Smooth muscle cell (in vitro differentiated cells): ENCODE measurements around the gene NLN. TPM values are rescaled to one million over a fixed set of nuclear protein-coding genes. Genes with fewer than 3 reads are reported as not detected.
A peak's percentile ranks its signal among the peaks of the same experiment; 100 is the strongest.

ENCODE experiments used
- DNase-seq: peaks from one replicate; lab custom pipeline; 2025; ENCODE audit not compliant: unreplicated experiment; lab: John Stamatoyannopoulos, UW
- H2AFZ ChIP-seq: fragments of 200-600 bp; sonication (generic); 2 replicates; pipeline ENCODE4 v1.6.0; 2016; ENCODE audit warnings: antibody characterized with exemption, low read depth, mild to moderate bottlenecking
- H3F3A ChIP-seq: fragments of 200-600 bp; sonication (generic); 2 replicates; pipeline ENCODE4 v1.6.0; 2017; ENCODE audit warnings: antibody characterized with exemption, low read depth
- H3K27ac ChIP-seq: fragments of 200-600 bp; sonication (generic); 2 replicates; pipeline ENCODE4 v1.5.1; 2016; ENCODE audit warnings: low read depth, mild to moderate bottlenecking
- H3K27me3 ChIP-seq: fragments of 200-600 bp; sonication (generic); 2 replicates; pipeline ENCODE4 v1.6.1; 2016; ENCODE audit warnings: low read depth, mild to moderate bottlenecking
- H3K36me3 ChIP-seq: fragments of 200-600 bp; sonication (generic); 2 replicates; pipeline ENCODE4 v1.5.1; 2016; ENCODE audit warnings: low read depth
- H3K4me1 ChIP-seq: fragments of 200-600 bp; sonication (generic); 2 replicates; pipeline ENCODE4 v1.5.1; 2016; ENCODE audit warnings: low read depth
- H3K4me2 ChIP-seq: fragments of 200-600 bp; sonication (generic); 2 replicates; pipeline ENCODE4 v1.6.0; 2016; ENCODE audit warnings: mild to moderate bottlenecking
- H3K4me3 ChIP-seq: fragments of 200-600 bp; sonication (generic); 2 replicates; pipeline ENCODE4 v1.5.1; 2016; ENCODE audit warnings: mild to moderate bottlenecking
- H3K79me2 ChIP-seq: fragments of 200-600 bp; sonication (generic); 2 replicates; pipeline ENCODE4 v1.6.0; 2016; ENCODE audit warnings: low read depth, mild to moderate bottlenecking
- H3K9ac ChIP-seq: fragments of 200-600 bp; sonication (generic); 2 replicates; pipeline ENCODE4 v1.6.0; 2016; ENCODE audit warnings: low read depth
- H3K9me3 ChIP-seq: fragments of 200-600 bp; sonication (generic); replicated peaks from 2 replicates; pipeline ENCODE4 v1.5.1; 2016; ENCODE audit warnings: low read depth
- H4K20me1 ChIP-seq: fragments of 200-600 bp; sonication (generic); 2 replicates; pipeline ENCODE4 v1.6.0; 2016; ENCODE audit warnings: low read depth
- WGBS: methylation state at CpG from one replicate; pipeline ENCODE4 v1.1.7; 2016; ENCODE audit warnings: low lambda C conversion rate; 5-methylcytosine and 5-hydroxymethylcytosine counted together
- polyA plus RNA-seq: library from polyadenylated mRNA; unstranded; fragments of >200 nt; fragmentation: Nextera tagmentation; extraction: Ambion mirVana; gene quantifications from 2 replicates; pipeline ENCODE4 v1.2.1, GENCODE V29; 2016
- total RNA-seq: library from RNA; depleted of rRNA; stranded (reverse); fragments of >200 nt; gene quantifications from 2 replicates; pipeline ENCODE4 v1.2.3, GENCODE V29; 2014
- TF ChIP-seq, protein P1 (sequence below): fragments of 200-600 bp; sonication (generic); IDR thresholded peaks from 2 replicates; pipeline ENCODE4 v1.5.1; 2017; ENCODE audit warnings: borderline replicate concordance, mild to moderate bottlenecking, antibody characterized with exemption; ENCODE audit not compliant: insufficient read depth, poor library complexity, severe bottlenecking

Gene NLN
- total and polyA plus RNA-seq, 2 experiments from 2014 or later: 31.9 to 33.6 TPM

DNA sequence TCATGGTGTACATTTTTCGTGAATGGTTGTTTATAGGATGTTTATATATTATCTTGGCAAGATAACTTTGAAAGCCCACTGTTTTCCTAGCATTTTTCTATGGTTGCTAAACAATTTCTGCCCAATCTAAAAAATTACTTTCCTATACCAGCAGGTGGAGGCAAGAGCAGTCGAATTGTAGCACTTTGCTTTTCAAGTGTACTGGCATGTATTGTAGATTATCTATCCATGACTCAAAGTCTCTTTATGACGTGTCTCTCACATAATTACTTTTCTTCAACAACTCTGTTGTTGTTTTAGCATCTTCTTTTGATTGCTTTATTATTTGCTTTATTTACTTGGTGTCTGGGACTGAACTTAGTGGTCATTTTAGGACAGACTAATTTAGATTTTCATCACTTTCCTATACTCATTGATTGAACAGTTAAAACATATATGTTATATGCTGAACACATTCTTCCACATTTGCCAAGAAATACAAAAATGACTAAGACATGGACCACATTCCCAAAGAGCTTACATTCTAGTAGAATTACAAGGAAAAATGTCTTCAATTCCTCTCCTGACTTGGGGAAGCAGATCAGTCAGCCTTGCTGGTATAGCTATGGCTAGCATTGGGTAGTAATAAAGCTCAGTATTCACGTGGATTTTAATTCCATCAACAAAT is 20.7 kb downstream of the NLN start:
- no peak for DNase-seq
- Histone ChIP-seq H3K27me3 (no peaks in the 10 kb centered on the region), H3F3A (peaks cover 6% of the 10 kb centered on the region), H3K36me3 (no peaks in the 10 kb centered on the region), H3K4me2 (peak overlapping the region; percentile 26), H3K4me3 (no peak overlapping the region), H3K4me1 (no peaks in the 10 kb centered on the region), H3K9ac (no peak overlapping the region), H3K27ac (peak overlapping the region; percentile 77), H3K79me2 (peaks cover 58% of the 10 kb centered on the region), H2AFZ (no peak overlapping the region), H4K20me1 (peaks cover 33% of the 10 kb centered on the region), H3K9me3 (no peaks in the 10 kb centered on the region)
- 38% methylated on average over 4 of the region's 4 CpGs for WGBS
- TF ChIP-seq, protein P1, sequence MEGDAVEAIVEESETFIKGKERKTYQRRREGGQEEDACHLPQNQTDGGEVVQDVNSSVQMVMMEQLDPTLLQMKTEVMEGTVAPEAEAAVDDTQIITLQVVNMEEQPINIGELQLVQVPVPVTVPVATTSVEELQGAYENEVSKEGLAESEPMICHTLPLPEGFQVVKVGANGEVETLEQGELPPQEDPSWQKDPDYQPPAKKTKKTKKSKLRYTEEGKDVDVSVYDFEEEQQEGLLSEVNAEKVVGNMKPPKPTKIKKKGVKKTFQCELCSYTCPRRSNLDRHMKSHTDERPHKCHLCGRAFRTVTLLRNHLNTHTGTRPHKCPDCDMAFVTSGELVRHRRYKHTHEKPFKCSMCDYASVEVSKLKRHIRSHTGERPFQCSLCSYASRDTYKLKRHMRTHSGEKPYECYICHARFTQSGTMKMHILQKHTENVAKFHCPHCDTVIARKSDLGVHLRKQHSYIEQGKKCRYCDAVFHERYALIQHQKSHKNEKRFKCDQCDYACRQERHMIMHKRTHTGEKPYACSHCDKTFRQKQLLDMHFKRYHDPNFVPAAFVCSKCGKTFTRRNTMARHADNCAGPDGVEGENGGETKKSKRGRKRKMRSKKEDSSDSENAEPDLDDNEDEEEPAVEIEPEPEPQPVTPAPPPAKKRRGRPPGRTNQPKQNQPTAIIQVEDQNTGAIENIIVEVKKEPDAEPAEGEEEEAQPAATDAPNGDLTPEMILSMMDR: peak; percentile 58

DNA sequence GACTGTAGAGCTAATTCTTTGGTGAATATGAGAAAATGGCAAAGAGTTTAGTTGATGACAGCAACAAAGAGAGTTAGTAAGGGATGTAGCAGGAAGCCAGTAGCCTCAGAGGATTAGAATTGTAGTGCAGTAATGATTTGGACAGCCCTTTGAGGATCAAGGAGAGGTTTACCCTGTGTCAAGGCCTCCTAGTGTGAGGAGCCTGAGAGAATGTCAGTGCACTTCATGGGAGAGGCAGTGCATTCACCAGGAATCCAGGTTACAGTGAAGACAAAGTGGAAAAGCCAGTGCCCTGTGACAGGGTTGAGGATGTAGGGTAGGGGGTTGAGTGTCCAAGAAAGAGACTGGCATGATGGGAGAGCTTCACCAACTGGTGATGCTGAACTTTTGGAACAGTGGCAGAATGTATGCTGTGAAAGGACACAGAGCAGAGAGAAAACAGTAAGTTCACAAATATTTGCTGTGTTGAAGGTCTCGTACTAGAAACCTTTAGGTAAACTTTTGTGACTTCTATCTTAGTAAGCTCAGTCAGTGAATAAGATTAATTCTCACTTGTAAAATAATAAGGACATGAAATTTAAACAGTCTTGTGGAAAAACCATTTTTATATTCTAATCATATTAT is 27.3 kb downstream of the NLN start:
- WGBS: 95% methylated on average over 1 of the region's 1 CpG
- TF ChIP-seq, protein P1: no peak
- Histone ChIP-seq H3K79me2 (peaks cover 52% of the 10 kb centered on the region), H3K9me3 (no peaks in the 10 kb centered on the region), H3F3A (no peaks in the 10 kb centered on the region), H3K4me3 (no peak overlapping the region), H3K27me3 (no peaks in the 10 kb centered on the region), H3K27ac (no peak overlapping the region), H4K20me1 (peaks cover 53% of the 10 kb centered on the region), H3K4me1 (no peaks in the 10 kb centered on the region), H3K4me2 (no peak overlapping the region), H3K9ac (no peak overlapping the region), H2AFZ (no peak overlapping the region), H3K36me3 (no peaks in the 10 kb centered on the region)
- no peak for DNase-seq

DNA sequence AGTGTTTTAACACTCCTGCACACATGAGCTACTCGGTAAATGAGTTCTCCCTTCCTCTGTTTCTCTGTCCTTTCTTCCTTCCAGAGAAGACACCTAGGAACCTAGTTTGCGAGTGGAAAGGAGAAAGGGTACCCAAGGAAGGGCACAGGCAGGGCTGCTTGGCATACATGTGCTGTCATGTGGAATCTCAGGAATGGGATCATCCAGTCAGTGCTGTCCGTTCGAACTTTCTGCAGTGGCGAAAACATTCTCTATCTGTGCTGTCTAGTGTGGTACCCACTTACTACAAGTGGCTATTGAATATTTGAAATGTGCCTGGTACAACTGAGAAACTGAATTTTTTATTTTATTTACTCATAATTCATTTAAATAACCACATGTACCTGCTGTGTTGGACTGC is 28.0 kb downstream of the NLN start:
- Histone ChIP-seq H3K27ac (no peak overlapping the region), H3F3A (no peaks in the 10 kb centered on the region), H3K9me3 (no peaks in the 10 kb centered on the region), H2AFZ (no peak overlapping the region), H3K36me3 (no peaks in the 10 kb centered on the region), H4K20me1 (peaks cover 58% of the 10 kb centered on the region), H3K9ac (no peak overlapping the region), H3K27me3 (no peaks in the 10 kb centered on the region), H3K4me3 (no peak overlapping the region), H3K4me1 (no peaks in the 10 kb centered on the region), H3K79me2 (peaks cover 55% of the 10 kb centered on the region), H3K4me2 (no peak overlapping the region)
- DNase-seq: no peak
- TF ChIP-seq, protein P1: no peak
- 96% methylated on average over 5 of the region's 5 CpGs for WGBS
